Measurements from ENCODE around the gene ELMOD3.
"Not testable (repeated sequence)": the region's sequence is repeated elsewhere in the genome, so short reads cannot be mapped to it uniquely, and the experiment has no call there.

ELMOD3 gene

DNA sequence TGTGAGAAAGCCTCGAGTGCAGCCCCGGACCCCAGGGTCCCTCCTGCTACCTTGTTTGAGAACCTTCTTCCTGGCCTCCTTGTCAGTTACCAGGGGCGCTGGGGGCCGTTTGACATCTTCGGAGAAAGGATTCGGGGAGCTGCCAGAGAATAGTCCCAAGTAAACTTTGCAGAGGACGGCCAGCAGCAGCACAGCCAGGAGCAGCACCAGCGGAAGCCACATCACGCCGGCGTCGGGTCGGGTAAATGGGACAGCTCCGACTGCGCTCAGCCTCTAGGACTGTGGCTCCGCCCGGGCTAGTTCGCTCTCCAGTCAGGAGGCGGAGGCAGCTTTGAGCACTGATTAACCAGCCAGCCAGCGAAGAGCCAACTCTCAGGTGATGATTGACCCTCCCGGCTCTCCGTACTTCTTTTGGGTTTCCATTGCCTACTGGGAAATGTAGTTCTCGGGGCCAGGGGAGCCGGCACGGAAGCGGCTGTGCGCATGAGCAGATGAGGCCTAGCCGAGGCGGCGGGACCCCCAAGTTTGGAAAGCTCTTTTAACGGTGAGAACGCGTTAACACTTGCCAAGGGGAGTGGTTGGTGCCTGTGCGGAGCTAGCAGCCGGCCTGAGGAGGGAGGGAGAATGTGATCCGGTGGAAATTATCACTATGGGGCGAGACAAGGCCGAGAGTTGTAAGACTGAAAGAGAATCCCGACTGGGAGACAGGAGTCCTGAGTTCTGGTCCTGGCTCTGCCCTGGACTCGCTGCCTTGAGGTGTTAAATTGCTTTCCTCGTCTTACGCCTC, at the start of gene ELMOD3, which contains the start of gene RETSAT:
TSS of gene ELMOD3 (plus strand) at position 484 of the 787 bp plus-strand sequence. CDS start 2,430 bp downstream, outside the sequence.
TSS of gene RETSAT (minus strand) at position 243 of the 787 bp plus-strand sequence. CDS start at position 222, 21 bp downstream.
- peak; percentile 96 for DNase-seq

DNA sequence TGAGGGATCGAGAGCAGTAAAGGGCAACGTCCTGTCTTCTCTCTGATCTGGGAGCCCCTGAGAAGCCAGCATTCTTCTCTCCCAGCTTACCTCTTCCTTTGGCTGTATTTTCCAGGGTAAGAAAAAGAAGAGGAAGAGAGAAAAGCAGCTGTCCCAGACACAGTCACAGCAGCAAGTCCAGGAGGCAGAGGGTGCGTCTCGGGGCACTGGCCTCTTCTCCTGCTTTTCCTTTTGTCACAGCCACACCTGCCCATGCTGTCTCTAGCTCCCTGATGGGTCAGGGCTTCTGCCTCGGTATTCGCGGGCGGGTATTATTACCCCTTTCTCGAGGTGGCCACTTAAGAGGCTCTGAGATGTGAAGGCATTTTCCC, 47.1 kb upstream of the ELMOD3 start:
- no peak for DNase-seq

DNA sequence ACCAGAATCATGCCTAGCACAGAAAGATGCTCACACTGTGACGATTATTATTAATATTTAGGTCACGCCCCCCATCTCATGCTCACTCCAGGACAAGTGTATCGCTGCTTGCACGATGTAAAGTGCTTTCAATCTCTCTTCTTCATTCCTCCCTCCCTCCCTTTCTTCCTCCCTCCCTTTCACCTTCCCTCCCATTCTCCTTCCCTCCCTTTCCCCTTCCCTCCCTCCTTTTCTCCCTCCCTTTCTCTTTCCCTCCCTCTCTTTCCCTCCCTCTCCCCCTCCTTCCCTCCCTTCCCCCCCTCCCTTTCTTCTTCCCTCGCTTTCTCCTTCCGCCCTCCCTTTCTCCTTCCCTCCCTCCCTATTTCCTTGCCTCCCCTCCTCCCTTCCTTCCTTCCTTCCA, 46.4 kb upstream of the ELMOD3 start:
- DNase-seq, result no peak

DNA sequence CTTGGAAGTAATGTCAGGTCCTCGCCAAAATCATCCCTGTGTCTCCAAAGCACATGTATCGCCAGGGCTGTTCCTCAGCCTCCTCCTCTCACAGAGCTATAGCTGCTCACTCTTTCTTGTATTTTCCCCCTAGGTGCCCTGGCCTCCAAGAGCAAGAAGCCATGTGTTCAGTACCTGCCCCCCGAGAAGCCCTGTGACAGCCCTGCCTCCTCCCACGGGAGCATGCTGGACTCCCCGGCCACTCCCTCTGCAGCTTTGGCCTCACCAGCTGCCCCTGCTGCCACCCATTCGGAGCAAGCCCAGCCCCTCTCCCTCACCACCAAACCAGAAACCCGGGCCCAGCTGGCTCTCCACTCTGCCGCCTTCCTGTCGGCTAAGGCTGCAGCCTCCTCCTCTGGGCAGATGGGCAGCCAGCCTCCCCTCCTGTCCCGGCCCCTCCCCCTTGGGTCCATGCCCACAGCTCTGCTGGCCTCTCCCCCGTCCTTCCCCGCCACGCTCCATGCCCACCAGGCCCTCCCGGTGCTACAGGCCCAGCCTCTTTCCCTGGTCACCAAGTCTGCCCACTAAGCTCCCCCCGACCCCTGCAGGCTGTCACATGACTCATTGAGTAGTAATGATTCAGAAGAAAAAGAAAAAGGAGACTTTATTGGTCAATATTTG, 45.5 kb upstream of the ELMOD3 start:
- no peak for DNase-seq

DNA sequence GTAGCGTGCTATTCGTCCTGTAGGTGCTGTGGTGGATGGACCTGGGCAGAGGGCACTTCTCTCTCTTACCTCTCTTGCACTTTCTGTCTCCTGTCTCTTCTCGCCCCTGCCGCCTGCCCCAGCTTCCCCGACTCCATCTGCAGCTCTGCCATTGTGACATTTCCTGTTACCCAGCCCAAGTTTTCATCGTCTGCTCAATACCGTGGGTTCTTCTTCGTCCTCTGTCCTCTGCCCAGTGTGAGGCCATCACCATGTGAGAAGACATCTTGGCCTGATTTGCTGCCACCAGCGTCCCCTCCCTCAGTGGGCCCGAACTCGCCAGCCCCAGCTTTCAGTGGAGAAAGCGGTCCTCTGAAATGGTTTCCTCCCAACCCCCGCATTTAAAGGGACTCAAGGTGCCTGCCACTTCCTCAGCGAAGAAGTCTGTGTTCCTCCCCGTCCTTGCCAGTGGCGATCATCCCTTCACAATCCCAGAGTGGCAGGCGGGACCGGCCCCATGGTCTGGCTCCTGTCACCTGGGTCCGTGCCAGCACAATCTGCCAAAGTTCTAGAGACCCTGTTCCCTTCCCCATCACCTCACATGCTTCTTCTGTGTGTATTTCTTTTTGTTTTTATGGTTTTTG, 44.8 kb upstream of the ELMOD3 start:
- peak; percentile 12 for DNase-seq

DNA sequence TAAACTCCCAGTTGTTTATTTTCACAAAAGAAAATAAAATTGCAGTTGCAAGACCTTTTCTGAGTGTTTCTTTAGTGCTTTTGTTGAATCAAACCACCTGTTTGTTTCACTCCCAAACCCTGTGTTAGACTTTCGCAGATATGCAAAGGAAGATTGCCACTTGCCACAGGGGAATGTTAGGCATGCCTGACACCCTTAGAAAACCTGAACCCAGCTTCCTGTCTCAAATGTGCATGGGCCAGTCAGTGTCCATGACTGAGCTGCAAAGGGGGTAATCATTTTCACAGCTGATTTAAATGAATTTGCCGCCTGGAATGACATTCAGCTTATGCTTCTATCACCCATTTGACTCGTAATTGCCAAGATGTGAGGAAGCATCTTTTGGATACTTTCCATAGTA, 44.2 kb upstream of the ELMOD3 start:
- no peak for DNase-seq

DNA sequence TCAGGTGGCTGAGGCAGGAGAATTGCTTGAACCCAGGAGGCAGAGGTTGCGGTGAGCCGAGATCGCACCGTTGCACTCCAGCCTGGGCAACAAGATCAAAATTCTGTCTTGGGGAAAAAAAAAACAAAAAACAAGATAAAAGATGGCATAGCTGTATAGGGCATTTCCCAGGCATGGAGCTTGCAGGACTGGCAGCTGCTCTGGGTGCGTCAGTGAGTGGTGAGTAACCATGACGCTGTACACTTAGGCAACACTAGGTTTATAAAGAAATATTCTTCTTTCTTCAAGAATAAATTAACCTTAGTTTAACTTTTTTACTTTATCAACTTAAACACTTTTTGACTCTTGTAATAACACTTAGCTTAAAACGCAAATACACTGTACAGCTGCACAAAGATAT, 42.2 kb upstream of the ELMOD3 start:
- DNase-seq, result no peak

DNA sequence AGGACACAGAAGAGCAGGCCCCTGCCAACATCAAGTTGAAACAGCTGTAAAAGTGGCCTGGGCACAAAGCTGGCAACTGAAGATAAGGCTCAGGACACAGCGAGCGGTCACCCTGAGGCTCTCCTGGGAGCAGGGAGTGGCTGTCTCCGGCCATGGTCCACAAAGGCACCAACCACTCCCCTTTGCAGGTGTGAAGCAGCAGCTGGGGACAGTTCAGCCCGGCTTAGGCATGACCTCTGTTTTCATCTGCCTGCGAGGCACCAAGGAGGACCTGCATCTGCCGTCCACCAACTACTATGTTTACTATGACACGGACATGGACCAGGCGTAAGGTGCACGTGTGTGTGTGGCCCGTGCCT, 39.7 kb upstream of the ELMOD3 start:
- no peak for DNase-seq

DNA sequence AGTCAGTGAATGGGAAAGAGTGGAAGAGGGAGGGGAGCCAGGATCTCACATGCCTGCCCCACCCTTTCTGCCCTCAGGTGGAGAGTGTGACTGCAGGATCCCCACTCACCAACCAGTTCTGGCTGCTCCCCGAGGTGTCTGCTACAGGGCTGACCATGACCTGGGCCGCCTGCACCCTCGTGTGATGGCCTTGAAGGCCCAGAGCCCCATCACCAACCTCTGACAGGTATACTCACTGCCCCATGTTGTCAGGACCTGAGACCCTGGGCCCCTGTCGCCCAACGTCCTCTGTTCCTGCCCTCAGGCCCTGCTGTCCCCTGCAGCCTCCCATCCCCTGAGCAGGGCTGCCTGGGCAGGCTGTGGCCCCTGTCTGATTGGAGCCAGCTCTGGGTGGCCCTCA, 38.6 kb upstream of the ELMOD3 start:
- DNase-seq, result not testable (repeated sequence)

DNA sequence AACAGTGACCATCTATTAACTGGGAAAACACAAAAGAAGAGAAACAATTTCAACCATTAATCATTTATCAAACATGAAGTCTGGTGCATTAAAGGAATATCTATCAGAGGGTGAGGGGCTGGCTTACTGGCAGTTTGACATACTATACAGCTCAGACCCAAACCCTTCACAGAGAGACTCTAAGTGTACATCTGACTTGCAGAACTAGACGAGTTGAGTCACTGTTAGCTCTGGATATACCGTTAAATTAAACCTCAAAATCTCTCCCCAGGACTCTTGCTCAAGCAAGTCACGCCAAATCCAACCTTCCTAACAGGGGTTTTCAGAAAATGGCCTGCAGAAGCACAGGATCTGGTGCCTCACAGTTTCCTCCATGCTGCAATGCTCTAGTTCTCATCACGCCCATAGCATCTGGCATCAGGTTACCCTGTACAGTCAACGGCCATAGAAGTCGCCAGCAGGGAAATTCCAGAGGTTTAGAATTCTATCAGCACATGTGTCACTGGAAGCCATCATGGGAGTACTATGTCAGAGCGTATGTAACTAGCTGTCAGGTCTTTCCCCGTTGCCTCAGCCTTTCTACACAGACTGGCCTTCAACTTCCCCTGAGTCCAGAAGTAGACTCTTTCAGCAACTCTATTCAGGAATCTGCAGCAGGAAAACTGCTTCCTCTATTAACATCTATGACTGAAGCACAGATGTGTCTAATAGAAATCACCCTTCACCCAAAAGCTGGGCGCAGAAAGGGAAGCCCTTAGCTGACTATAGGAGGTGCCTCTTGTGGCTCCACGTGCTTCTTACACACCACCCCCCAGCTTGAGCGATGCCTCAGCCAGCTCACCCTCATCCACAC, 36.1 kb upstream of the ELMOD3 start:
- peak; percentile 55 for DNase-seq

DNA sequence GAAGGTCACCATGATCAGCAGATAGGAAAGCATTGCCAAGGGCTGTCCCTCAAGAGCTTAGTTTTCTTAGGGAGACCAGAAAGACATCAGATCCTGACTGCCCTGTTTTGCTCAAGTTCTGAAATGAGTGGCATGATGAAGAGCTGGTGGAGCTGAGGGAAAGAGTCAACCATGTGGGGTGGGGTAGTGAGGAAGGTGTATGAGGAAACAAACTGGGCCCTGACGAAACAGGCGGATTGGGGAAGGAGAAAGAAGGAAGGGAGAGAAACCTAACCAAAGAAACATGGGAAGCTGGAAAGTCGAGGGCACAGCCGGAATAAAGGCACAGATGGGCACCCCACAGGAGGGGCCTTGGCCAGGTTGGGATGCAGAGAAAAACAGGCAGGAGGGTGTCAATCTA, 34.8 kb upstream of the ELMOD3 start:
- no peak for DNase-seq

DNA sequence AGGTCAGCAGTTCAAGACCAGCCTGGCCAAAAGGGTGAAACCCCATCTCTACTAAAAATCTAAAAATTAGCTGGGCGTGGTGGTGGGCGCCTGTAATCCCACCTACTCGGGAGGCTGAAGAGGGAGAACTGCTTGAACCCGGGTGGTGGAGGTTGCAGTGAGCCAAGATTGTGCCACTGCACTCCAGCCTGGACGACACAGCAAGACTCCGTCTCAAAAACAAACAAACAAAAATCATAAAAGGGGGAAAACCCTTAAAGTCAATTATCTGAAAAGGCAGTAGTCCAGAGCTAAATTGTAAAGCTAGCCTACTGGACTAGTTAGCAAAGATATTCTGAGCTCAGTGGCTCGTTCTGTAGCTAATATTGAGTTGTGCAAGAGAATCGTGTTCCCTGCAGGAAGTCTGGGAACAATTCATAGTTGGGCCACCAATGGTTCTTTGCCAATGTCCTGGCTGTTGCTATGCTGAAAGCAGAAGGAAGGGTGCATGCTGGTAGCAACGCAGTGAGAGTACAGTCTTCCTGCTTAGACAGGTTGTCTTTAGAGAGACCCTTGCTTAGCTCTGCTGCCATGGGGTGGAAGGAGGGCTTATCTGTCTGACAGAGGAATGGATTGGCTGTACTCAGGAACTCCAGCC, 31.1 kb upstream of the ELMOD3 start:
- no peak for DNase-seq

DNA sequence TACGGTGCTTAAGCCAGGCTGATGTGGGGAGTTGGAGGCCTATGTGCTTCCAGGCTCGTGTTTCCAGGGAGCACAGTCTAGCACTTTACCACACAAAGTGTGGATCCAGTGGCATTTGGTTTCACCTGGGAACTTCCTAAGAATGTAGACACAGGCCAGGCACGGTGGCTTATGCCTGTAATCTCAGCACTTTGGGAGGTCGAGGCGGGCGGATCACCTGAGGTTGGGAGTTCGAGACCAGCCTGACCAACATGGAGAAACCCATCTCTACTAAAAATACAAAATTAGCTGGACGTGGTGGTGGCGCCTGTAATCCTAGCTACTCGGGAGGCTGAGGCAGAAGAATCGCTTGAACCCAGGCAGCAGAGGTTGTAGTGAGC, 30.6 kb upstream of the ELMOD3 start:
- DNase-seq, result not testable (repeated sequence)

DNA sequence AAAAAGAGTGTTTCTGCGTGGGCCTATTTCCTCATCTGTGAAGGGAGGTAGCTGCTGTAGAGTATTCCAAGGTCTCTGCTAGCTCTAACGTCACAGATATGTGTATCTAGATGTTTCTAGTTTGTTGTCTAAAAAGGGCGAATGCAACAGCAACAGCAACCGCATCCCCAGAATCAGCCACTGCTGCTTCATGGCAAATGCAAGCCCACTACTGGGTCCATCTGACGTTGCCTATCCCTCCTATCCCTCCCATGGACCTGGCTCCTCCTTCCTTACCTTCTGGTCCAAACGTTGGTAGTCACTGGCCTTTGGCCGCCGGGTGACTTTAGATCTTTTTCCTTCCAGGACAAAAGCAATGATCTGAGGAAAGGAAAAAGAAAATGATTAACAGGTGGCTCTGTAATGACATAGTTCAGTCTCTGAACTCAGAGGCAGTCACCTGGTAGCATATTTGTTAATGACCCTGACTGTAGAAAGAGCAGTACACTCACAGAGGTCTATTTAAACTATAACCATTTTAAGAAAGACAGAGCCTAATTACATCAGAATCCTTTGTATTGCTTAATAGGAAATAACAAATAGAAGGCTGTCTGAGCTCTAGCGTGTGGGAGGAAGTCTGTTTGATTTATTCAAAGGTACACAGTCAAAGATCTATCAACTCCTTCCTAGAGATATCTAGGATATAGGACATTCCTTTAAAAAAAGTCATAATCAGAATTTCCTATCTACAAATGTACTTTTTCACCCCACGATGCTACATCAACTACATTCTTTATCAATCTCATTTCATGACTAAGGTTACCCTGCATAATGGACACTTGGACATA, 29.7 kb upstream of the ELMOD3 start:
- DNase-seq, result no peak

DNA sequence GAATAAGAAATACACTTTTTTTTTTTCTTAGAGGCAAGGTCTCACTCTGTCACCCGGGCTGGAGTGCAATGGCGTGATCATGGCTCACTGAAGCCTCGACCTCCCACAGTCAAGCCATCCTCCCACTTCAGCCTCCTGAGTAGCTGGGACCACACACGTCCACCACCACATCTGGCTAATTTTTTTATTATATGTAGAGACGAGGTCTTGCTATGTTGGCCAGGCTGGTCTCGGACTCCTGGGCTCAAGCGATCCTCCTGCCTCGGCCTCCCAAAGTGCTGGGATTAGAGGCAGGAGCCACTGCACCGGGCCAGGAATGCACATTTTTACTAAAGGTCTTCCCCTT, 29.1 kb upstream of the ELMOD3 start:
- no peak for DNase-seq

DNA sequence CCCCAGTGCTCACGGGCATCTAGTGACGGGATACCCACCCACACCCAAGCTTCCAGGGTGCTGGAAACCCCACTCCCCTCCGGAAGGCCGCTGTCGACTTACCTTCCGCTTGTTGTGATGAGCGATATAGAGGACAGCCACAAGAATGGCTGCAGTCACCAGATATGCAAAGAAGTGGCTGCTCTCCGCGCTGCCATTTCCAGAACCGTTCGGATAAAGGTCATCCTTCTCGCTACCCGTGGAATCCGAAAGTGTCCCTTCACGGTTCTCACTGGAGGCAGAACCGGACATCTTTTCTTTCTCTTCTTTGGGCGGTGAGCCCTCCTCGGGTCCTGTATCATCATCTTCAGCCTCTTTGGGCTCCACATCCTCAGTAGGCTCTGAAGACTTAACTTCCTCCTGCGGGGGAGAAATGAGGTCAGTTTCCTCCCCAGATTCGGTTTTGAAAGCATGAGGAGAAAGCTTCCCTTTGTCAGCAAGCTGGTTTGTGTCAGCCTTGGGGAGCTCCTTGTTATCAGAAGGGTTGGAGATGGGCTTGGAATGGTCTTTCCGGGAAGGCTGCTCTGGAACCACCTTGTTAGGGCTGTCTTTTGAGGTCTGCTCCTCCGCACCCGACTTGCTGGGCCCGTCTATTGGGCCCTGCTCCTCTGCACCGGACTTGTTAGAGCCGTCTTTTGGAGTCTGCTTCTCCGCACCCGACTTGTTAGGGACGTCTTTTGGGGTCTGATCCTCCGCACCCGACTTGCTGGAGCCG, 28.0 kb upstream of the ELMOD3 start:
- DNase-seq, result peak; percentile 49

DNA sequence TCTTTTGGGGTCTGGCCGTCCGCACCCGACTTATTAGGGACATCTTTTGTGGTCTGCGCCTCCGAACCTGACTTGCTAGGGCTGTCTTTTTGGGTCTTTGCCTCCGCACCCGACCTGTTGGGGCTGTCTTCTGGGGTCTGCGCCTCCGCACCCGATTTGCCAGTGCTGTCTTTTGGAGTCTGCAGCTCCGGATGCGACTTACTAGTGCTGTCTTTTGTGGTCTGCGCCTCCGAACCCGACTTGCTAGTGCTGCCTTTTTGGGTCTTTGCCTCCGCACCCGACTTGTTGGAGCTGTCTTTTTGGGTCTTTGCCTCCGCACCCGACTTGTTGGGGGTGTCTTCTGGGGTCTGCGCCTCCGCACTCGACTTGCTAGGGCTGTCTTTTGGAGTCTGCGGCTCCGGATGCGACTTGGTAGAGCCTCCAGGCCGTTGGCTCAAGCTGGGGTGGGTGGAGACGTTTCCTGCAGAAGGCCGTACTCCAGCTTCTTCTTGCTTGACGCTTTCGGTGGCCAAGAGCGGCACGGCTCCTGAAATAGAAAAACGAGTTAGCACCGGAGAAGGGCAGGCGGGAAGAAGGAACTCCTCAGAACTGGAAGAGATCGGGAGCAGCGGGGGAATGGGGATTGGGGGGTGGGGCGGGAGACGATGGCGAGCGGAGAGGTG, 27.3 kb upstream of the ELMOD3 start:
- peak; percentile 52 for DNase-seq

DNA sequence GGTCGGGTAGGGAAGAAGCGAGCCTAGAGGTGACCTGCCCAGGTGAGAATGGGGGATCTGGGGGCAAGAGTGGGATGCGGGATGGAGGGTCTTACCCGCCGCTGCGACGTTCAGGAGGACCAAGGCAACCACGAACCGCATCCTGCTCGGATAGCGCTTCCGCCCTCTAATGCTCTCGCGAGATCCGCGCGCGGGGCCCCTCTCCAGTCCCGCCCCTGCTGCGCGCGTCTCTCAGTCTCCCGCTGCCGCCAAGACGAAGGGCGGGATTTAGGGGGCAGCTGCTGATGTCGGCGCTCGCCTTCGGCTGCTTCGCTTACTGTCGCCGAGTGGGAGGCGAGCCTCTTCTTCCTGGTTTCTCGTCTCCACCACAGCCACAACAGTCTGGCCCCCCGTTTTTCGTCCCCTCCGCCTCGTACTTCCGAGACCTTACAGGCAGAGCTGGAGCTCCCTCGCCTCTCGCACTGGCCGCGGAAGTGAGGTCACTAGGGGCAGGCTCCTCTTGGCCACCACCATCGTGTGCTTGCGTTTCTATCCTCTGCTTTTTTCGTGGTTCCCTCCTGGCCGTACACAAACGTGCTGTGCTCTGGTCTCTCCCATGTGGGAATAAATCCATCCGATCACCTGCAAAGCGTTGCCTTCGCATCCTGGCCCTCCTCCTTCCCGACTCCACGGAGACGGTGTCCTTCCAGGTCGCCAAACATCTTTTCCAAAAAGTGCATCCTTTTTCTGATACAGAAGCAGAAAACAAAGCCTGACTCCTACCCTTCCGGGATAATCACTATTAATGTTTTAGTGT, 26.5 kb upstream of the ELMOD3 start, which contains the start of gene TGOLN2:
TSS of gene TGOLN2 (minus strand) at position 168 of the 796 bp plus-strand sequence. CDS start at position 141, 27 bp downstream.
- peak; percentile 93 for DNase-seq

DNA sequence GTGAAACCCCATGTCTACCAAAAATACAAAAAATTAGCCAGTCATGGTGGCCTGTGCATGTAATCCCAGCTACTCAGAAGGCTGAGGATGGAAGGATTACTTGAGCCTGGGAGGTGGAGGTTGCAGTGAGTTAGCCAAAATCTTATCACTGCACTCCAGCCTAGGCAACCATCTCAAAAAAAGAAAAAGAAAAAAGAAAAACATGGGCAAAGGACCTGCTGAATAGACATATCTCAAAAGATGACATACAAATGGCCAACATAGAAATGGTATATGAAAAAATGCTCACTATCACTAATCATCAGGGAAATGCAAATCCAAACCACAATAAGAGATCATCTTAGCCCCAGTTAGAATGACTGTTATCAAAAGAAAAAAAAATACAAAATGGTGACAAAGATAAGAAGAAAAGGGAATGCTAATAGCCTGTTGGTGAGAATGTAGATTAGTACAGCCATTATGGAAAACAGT, 25.4 kb upstream of the ELMOD3 start:
- no peak for DNase-seq

Data from activated naive CD4-positive, alpha-beta T cell treated with Interleukin-2 at 50 U/mL for 16 hours (primary cell).